NCI-H2029 (cell line): ENCODE data around the gene TEX9.
"Not testable (repeated sequence)": the region's sequence is repeated elsewhere in the genome, so short reads cannot be mapped to it uniquely, and the experiment has no call there.

Source experiments
- DNase-seq: peaks from one replicate; lab custom pipeline; 2025; lab: John Stamatoyannopoulos, UW

Gene TEX9

DNA sequence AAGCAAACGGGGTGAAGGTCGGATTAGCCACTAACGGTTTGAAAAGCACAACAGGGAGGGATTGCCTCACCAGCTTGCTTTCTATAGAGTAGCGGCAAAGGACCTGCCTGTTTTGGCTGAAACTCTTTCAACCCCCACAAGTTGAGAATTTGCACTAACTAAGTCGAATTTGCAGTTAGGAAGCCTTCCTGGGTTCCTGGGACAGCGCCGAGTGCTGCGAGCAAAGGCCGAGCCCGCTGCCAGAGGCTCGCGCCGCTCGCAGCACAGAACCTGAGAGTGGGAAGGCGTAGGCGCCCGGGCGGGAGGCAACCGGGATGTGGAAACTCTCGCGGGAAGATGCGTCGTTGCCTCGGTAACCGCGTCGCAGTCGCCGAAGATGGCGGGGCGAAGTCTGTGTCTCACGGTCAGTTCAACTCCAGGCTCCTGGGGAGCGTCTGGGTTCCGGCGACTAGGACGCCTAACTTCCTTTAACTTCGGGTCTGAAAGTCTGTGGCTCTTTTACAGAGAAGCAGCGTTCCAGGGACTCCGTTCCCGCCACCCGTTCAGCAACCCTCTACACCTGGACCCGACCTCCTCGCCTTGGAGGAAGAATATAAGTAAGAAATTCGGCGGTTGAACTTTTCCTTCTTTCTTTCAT lies at the start of gene TEX9:
Gene TEX9 (plus strand): TSS at position 352 of the 637 bp plus-strand sequence. CDS start 25 bp downstream, at position 377.
- peak; percentile 61 for DNase-seq

DNA sequence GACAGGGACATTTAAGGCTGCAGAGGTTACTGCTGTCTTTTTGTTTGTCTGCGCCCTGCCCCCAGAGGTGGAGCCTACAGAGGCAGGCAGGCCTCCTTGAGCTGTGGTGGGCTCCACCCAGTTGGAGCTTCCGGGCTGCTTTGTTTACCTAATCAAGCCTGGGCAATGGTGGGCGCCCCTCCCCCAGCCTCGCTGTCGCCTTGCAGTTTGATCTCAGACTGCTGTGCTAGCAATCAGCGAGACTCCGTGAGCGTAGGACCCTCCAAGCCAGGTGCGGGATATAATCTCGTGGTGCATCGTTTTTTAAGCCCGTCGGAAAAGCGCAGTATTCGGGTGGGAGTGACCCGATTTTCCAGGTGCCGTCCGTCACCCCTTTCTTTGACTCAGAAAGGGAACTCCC lies 48.7 kb upstream of the TEX9 start:
- not testable (repeated sequence) for DNase-seq

DNA sequence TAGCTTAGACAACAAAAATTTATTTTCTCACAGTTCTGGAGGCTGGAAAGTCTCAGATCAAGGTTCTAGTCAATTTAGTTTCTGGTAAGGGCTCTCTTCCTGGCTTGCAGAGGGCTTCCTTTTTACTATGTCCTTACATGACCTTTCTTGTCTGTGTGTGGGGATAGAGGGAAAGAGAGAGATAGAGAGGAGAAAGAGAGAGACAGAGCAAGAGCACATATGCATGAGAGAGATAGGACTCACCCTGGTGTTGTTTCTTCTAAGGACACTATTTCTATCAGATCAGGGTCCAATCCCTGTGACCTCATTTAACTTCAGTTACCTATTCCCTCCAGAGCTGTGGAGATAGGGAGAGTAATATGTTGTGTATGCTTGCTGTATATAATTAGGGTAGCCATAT lies 44.9 kb upstream of the TEX9 start:
- DNase-seq = no peak

DNA sequence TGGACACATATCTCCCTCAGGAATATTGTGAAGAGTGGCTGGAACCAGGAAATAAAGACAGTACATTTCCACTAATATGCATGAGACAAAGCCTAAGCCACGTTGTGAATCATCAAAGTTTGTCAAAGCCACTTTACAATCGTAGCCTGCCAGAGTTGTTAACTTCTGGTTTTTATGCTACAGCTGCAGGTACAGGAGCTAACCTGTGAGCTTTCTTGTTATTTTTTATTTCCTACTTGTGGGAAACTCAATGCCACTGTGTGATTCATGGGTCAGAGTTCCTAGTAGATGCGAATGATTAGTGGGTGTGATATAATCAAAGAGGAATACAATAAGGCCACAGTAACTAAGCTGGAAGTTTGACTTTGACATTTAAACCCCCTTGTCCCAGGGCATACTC lies 44.4 kb upstream of the TEX9 start:
- no peak for DNase-seq

DNA sequence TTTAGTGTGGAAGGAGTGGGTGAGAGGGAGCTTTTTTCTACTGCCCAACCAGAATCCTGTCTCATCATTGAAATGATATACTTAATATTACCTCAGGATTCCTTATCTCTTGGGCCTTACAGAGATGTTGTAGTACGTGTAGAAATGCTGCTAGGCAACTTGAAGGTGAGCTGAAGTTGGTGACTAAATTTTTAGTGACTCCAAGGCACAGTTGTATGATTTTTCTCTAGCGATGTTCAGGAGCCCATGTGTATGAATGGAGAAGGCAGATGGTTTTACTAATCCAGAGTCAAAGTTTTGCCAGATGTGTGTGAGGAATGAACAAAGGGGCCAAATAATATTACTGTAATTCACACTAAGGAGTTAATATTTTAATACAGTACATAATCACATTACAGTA lies 42.8 kb upstream of the TEX9 start:
- no peak for DNase-seq

DNA sequence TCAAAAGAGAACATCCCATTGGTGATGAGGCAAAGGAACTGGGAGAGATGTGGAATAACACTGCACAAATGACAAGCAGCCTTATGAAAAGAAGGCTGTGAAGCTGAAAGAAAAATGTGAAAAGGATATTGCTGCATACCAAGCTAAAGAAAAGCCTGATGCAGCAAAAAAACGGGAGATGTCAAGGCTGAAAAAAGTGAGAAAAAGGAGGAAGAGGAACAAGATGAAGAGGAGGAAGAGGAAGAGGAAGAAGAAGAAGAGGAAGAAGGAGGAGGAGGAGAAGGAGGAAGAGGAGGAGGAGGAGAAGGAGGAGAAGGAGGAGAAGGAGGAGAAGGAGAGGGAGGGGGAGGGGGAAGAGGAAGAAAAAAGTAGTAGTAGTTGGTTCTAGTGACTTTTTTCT lies 41.8 kb upstream of the TEX9 start:
- no peak for DNase-seq

DNA sequence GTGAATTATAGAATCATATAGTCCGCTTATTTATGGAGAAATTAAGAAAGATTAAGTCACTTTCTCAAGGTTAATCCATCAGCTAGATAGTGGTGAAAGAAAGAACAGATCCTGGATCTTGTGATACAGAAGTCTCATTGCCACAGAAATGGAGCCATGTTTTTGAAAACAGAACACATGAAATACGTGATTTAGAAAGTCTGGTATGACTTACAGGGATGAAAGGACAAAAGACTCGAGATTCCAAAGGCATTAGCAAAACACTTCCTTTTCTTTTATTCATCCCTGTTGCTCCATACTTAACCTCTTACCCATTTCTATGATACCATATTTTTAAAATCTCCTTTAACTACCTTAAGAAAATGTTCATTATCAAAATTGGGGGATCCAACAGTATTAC lies 40.0 kb upstream of the TEX9 start:
- no peak for DNase-seq

DNA sequence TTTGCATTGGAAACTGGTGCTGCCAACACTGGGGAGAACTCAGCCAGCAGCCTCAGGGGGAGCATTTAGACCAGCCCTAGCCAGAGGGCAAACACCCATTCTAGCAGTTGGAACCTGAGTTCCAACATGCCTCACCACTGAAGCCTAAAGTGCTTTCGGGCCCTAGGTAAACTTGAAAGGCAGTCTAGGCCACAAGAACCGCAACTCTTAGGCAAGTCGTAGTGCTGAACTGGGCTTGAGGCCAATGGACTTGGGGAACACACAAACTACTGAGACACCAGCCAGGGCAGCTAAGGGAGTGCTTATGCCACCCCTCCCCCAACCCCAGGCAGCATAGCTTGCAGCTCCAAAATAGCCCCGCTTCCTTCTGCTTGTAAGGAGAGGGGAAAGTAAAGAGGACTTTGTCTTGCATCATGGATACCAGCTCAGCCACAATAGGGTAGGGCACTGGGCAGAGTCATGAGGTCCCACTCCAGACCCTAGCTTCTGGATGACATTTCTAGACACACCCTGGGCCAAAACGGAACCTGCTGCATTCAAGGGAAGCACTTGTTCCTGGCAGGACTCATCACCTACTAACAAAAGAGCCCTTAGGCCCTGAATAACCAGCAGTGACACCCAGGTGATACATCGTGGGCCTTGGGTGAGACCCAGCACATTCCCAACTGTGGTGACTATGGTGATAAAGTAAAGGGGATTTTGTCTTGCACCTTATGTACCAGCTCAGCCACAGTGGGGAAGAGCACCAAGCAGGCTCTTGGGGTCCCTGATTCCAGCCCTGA lies 37.3 kb upstream of the TEX9 start:
- no peak for DNase-seq

DNA sequence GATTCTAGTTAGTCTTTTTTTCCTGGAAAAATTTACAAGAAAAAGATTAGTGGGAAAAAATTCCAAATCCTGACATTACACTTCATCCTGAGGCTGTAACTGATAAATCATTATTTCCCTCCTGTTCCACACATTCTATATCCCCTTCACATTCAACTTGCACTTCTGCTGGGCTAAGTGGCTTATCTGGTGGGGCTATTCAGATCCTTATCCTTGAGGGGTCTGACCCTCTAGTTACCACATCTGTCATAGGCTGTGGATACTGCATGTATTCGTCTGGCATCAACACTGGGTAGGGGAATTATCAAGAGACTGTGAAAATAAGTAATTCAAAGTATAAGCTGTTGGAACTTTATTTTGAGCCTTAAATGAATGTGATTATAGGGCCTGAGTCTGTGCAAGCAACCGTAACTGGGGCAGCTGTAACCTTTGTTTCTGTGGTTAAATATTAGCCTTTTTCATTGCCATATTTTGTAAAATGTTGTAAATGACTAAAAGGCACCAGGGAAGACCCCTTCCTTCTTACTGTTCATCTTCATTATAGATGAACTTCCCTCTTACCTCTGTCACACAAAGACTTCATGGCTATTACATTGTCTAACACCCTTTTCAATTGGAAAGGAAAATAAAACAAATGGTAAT lies 28.0 kb upstream of the TEX9 start:
- no peak for DNase-seq

DNA sequence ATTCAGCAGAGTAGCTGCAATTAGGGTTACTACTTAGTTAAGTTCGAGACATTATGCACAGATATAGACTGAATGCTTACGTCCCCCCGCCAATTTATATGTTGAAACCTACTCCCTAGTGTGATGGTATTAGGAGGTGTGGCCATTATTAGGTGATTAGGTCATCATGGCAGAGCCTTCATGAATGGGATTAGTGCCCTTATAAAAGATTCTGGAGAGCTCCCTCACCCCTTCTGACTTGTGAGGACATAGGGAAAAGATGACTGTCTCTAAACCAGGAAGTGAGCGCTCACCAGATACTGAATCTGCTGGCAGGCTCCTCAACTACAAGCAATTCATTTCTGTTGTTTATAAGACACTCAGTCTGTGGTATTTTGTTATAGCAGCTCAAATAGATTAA lies 25.6 kb upstream of the TEX9 start:
- DNase-seq = no peak

DNA sequence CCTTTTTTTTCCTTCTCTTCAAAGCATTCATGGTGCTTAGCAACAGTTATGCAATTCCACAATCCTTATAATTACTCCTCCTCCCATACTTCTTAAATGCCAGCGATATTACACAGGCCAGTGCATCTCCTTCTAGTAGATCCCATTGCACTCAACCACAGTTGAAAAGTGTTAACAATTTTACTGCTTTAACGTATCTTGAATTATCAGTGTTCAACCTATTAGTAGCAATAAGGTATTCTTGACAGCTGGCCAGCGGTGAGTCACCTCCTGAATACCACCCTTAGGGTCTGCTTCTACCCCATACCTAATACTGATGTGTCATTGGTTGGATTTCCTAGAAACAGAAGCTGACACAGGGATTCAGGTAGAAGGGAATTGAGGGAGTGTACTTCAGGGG lies 24.0 kb upstream of the TEX9 start:
- no peak for DNase-seq

DNA sequence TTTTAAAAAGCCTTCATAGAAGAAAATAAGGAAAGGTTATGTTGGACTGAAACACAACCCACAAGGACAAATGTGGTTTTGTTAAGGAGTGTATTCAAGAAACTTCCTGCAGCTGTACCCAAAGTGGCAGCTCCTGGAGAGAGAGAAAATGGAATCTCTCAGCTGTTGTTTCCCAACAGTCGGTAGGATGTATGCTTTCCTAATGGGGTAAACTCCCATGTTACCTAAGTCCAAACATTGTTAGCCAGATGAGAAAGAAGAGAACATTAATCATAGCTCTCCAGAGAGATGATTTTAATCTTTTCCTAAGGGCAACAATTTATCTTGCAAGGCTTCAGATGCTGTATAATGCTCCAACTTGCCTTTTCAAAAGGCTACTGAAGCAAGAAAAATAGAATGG lies 22.6 kb upstream of the TEX9 start:
- DNase-seq = no peak

DNA sequence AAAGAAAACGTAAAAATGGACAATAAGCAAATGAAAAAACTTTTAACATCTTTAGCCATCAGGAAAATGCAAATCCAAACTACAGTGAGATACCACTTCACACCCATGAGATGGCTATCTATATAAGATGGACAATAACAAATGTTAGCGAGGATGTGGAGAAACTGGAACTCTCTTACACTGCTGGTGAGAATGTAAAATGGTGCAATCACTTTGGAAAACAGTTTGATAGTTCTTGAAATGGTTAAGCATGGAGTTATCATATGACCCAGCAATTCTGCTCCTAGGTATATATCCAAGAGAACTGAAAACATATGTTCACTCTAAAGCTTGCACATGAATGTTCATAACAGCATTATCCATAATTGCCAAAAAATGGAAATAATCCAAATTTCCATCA lies 21.3 kb upstream of the TEX9 start:
- DNase-seq = no peak

DNA sequence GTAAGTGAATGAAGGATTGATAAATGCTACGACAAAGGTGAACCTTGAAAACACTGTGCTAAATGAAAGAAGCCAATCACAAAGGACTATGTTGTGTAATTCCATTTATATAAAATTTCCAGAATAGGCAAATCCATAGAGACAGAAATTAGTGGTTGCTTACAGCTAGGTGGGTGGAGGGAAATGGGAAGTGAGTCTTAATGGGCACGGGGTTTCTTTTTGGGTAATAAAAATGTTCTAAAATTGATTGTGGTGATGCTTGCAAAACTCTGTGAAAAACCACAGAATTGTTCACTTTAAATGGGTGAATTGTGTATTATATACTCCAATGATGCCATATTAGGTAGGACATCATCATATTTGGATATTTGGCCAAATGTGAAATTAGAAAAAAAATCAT lies 20.9 kb upstream of the TEX9 start:
- DNase-seq = no peak

DNA sequence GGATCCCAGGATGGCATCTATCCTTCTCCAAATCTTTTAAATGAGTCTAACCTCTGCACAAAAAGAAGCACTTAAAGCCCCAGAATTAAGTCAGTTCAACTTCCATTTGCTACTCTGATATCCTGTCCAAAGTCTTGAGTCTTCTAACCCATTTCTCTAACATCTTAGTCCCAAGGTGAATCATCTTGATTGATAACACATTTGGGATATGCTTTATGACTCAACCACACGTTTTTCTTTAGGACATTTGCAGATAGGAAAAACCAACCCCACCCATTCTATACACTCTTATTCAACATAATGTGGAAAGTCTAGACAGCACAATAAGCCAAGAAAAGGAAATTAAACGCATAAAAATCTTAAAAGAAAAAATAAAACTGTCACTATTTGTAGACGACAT lies 18.8 kb upstream of the TEX9 start:
- DNase-seq = no peak

DNA sequence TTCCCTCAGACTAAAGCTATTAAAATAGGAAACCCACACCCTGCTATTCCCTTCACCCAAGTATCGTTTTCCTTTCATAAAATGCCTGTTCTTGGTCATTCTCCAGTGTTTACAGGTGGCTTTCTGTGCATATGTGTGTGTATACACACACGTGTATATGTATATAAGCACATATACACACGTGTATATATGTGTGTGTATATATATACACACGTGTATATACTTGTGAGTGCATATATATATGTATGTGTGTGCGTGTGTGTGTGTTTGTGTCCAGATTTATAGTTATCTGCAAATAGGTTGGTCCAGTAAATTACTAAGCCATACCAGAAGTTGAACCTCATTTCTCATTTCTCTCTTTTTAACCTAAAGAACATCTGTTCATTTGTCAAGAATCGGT lies 15.7 kb upstream of the TEX9 start:
- no peak for DNase-seq

DNA sequence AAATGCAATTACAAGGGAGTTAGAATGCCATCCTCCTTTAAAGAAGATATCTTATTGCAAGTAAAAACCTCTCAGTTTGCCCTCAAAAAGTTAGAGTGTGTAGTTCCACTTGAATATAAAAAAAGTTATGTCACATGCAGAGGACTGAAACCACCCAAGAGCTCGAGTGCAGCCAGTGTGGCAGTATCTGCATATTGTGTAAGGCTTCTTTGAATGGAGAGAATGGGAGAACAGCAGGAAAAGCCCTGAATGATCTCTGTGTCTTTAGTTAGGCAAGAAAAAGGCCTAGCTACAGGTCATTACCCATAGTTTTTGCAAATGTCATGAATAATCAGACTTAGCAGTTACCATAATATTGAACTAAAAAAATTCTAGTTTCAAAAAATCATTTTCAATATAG lies 13.9 kb upstream of the TEX9 start:
- no peak for DNase-seq

DNA sequence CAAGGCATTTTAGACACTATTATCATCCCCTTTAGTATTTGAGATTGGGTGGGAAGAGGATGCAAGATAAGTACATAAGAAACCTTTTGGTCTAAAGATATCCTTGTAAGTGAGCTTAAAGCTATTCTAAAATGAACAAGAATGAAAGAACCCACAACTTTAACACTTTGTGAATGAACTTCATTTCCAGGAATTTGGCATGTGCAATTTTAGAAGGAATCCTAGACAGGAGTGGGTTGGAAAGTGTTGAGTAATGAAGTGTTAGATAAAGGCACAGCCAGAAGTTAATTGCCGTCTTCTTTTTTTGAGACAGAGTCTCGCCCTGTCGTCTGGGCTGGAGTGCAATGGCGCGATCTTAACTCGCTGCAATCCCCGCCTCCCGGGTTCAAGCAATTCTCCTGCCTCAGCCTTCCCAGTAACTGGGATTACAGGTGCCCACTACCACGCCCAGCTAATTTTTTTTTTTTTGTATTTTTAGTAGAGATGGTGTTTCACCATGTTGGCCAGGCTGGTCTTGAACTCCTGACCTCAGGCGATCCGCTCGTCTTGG lies 13.2 kb upstream of the TEX9 start:
- no peak for DNase-seq

DNA sequence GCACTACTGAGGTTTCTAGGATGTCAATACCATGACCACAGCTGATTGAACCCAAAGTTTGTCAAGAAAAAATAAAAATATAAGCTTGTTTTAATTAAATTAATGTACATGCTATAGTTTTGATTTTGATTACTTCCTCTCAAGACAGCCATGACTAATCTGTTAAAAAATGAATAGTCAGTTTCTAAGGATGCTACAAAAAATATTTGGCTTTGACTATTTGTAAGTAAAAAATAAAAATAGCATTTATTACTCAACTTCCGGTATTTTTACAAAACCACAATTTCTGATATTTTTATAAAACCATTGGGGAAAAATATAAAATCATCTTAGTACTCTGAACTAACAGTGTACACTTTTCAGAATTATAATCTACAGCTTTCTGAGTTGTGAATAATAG lies 12.1 kb upstream of the TEX9 start:
- DNase-seq = no peak

DNA sequence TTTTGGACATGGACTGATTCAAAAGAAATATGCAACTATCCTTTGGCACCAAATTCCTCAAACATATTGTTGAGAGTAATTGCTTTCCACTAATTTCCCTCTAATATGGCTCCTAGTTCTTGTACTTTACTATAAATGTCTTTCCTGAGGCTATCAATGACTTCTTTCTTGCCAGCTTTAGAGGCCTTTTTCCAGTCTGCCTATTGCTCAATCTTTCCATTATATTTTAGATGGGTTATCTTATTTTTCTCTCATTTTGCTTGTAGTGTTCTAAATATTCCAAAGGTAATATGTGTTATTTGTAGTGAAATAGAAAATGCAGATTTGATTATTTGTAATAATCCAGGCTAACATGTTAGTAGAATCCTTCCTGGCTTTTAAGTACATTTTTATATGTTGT lies 11.5 kb upstream of the TEX9 start:
- DNase-seq = no peak

DNA sequence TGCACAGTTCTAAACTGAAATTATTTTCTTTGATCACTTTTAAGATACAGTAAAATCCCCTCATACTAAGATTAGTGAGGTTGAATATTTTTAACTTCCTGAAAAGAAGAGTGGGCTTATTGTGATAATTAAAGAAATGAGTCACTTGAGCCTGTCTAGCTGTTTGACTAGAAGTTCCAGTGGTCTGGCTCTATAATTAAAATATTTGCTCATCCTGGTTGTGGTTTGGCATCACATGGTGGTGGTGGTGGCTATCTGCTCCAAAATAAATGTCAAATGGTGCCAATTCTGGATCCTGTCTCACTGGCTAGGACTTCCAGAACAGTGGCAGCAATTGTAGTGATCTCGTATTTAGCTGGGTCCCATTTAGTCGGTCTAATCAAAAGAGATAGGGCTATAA lies 8.6 kb upstream of the TEX9 start:
- DNase-seq = peak; percentile 49

DNA sequence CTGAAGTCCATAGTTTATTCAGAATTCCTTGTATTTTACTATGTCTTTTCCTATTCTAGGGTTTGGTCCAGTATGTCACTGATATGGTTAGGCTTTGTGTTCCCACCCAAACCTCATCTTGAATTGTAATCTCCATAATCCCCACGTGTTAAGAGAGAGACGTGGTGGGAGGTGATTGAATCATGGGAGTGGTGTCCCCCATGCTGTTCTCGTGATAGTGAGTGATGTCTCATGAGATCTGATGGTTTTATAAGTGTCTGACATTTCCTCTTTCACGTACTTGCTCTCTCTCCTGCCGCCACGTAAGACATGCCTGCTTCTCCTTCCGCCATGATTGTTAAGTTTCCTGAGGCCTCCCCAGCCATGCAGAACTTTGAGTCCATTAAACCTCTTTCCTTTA lies 6.6 kb upstream of the TEX9 start:
- DNase-seq = no peak

DNA sequence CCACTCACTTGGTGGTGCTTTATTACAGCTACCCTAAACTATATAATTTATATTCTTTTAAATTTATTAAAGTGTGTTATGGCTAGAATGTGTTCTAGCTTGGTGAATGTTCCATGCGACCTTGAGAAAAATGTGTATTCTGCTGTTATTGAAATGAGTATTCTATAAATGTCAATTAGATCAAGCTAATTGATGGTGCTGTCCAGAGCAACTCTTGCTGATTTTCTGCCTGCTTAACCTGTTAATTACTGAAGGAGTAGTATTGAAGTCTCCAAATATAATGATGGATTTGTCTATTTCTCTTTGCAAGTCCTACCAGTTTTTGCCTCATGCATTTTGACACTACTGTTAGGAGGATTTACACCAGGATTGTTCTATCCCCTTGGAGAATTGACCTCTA lies 3.2 kb upstream of the TEX9 start:
- DNase-seq = no peak
